Ovary (tissue), 3 donors: ENCODE results near the gene SLC9A9.

Source experiments
- CTCF ChIP-seq, 3 donors: fragments of 450-650 bp in 2 of 3; fragments of 200-600 bp in 1 of 3; IDR thresholded peaks; one replicate each; pipeline versions ENCODE4 v1.5.1 to v1.8.0; 2016 to 2022; ENCODE audit warnings: antibody characterized with exemption in 3 of 3, mild to moderate bottlenecking in 1 of 3
- EP300 ChIP-seq: sonication (generic); formaldehyde crosslinking; IDR thresholded peaks from one replicate; pipeline ENCODE4 v1.6.1; 2017; ENCODE audit warnings: antibody characterized with exemption
- POLR2A ChIP-seq: fragments of 450-650 bp; IDR thresholded peaks from one replicate; pipeline ENCODE4 v1.6.1; 2017; ENCODE audit warnings: antibody characterized with exemption, mild to moderate bottlenecking, moderate library complexity
- donor health status: DM: no; HTN: no; CAD: no.

- TF ChIP-seq EP300 (no peak), CTCF (IDR thresholded peaks at IDR 0.05) (no peak), POLR2A (no peak)
Measured at GRCh38 chr3:143764840-143765239, 83.4 kb downstream of the SLC9A9 start.
